GM18498 (cell line): ENCODE data around the gene POFUT2.

Experiments
- ATAC-seq: cut with Tn5 transposase; IDR thresholded peaks from one replicate; pipeline ENCODE4 v1.9.1; 2021; ENCODE audit warnings: mild to moderate bottlenecking, moderate library complexity; ENCODE audit not compliant: unreplicated experiment

POFUT2 gene, protein sequence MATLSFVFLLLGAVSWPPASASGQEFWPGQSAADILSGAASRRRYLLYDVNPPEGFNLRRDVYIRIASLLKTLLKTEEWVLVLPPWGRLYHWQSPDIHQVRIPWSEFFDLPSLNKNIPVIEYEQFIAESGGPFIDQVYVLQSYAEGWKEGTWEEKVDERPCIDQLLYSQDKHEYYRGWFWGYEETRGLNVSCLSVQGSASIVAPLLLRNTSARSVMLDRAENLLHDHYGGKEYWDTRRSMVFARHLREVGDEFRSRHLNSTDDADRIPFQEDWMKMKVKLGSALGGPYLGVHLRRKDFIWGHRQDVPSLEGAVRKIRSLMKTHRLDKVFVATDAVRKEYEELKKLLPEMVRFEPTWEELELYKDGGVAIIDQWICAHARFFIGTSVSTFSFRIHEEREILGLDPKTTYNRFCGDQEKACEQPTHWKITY

DNA sequence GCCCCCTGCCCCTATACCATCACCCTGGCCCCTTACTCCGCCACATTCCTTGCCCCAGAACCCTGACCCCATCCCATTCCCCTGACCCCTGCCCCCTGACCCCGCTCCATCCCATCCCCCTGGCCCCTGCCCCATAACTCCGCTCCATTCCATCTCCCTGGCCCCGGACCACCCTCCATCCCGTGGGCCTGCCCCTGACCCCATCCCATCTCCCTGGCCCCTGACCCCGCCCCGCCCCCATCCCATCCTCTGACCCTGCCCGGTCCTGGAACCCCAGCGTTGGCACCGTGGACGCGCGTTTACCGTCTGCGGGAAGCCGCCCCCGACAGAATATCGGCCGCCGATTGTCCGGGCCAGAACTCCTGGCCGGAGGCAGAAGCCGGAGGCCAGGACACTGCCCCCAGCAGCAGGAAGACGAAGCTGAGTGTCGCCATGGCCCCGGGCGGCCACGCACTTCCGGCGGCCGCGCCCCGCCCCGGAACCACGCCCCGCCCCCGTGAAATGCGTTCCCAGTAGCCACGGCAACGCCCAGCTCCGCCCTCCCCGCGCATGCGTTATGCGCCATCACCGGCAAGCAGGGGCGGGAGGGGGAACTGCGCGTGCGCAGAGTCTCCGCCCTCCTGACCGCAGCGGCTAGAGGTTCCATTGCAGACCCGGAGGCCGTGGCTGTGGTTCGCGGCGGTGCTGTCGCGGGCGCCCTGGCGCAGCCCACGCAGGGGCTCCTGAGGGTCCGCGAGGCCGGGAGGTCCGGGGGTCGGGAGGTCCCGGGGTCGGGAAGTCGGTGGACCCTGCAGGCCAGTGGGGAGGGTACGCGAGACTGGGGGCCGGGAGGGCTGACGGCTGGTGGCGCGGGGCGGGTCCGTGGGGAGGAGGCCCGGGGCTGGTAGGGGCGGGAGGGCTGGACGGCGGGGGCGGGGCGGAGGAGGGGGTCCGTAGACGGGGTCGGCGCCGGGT is at the start of gene POFUT2:
TSS of gene POFUT2 (minus strand) at position 458 of the 954 bp plus-strand sequence. CDS start at position 434, 24 bp downstream.
- ATAC-seq = peak; percentile 89

DNA sequence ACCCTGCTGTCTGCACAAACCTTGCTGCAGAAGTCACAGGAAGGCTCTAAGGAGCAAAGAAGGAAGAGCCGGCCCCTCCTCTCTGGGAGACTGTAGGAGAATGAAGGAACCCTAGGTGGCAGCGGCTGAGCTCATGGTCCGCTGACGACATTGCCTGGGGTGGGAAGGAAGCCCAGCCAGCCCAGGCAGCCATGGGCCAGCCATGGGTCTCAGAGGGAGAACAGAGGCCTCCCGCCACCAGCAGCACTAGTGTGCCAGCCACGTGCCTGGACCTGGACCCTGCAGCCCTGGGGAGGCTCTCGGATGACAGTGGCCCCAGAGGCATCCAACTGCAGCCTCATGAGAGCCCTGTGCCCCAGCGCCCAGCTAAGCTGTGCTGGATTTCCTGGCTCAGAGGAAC is 49.2 kb upstream of the POFUT2 start:
- ATAC-seq = no peak

DNA sequence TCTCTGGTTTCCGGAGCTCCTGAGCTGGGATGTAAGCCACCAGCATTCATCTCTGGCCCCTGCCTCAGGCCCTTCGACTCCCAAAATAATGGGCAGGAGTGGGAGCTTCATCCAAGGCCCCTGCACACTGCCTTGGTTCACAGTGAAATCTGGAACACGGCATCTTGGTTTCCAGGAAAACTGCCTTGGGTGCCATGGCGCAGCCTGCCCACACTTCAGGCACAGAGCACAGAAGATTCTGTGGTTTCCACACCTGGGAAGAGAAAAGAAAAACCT is 48.8 kb upstream of the POFUT2 start:
- ATAC-seq = no peak

DNA sequence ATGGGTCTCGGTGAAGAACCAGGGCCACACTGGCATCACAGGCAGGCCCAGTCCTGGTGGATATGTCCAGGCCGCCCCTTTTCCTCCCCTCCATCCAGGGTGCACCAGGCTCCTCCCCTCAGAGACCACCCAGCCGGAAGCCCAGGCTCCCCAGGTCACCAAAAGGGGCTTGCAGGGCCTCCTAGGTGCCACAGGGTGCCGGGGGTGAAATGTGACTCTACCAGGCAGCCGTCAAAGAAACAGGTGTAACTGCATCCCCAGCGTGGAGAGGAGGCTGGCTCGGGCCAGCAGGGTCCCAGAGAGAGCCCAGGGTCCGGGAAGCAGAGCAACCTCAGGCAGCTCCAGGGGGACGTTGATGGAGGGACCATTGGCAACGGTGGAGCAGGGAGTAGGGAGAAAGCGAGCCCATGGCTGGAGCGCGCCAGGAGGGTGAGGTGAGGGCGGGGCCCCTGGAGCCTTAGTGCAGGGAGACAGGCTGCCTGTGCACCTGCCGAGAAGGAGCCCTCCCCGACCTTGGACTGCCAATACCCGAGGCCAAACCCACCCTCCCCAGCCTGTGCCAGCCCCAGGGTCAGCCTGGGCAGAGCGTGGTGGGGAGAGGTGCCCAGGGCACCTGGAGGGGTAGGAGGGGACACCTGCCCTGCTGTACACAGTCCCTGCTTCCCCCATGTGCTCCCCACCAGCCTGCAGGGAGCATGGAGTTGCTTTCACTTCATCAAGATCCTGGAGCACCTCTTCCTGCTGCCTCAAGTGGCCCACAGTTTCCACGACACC is 48.3 kb upstream of the POFUT2 start:
- no peak for ATAC-seq

DNA sequence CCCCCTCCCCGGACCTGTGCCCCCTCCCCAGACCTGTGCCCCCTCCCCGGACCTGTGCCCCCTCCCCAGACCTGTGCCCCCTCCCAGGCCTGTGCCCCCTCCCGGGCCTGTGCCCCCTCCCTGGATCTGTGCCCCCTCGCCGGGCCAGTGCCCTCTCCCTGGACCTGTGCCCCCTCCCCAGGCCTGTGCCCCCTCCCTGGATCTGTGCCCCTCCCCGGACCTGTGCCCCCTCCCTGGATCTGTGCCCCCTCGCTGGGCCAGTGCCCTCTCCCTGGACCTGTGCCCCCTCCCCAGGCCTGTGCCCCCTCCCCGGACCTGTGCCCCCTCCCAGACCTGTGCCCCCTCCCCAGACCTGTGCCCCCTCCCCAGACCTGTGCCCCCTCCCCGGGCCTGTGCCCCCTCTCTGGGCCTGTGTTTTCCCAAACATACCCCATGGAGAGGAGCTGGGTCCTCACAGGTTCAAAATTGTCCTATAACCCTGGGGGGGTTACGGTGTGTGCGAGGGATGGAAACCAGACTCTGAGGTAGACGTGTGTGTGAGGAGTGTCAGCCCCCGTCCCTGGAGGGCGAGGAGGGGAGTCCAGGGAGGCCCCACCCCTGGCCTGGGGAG is 47.6 kb upstream of the POFUT2 start:
- ATAC-seq = no peak

DNA sequence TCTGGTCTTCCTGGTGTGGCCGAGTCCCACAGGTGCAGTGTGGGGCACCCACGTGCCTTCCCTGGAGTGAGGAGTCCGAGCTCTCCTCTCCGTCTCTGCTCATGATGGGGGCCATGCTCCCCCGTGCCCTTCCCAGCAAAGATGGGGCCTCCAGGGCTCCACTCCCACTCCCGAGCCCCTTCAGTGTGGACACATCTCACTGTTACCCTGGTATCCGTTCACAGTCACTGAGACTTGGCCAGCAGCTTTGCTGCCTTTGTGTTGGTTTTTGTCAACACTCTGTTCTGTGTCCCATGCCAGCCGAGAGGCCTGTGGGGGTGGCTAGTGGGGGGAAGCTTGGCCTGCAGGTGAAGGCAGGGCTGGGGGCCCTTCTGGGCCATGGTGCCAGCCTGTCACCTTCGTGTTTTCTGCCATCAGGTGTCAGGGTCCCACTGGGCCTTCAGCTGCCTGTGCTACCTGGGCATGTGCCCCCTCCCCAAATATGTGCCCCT is 46.9 kb upstream of the POFUT2 start:
- ATAC-seq = no peak

DNA sequence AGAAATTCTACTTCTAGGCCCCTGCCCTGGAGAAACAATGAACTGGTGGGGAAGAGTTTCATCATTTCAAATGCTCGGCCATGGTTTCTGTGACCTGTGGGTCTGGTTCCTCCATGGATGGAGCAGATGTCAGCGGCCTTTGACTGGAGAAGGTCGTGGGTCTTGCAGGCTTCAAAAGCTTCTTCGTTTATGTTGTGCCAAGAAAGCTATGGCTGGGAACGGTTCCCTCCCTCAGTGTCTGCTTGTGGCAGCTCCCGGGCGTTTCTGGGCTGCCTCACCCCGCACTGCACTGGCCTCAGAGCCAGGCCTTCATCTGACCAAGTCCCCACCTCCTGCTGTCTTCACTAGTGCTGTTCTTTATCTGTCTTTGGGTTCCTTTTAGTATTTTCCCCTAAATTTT is 46.4 kb upstream of the POFUT2 start:
- no peak for ATAC-seq

DNA sequence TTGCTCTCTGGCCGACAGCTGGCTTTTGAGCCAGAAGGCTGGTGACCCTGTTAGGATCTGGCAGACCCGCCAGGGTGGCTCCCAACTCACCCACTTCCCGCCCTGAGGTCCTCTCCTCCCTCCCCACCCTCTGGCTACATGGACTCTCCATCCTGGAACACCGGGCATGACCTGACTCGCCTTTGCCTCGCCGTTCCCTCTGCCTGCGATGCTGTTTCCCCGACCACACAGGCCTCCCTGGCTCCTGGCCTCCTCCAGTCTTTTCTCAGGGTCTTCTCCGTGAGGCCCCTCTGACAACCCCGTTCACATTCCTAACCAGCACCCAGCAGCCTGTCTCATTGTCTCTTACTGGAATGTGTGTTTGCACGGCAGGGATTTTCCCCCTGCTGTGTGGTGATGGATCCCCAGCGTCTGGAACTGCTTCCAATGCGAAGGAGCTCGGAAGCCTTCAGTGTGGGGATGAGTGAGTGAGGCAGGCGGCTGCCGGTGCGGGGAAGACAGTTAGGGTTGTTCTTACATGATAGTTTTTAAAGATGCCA is 46.0 kb upstream of the POFUT2 start:
- no peak for ATAC-seq

DNA sequence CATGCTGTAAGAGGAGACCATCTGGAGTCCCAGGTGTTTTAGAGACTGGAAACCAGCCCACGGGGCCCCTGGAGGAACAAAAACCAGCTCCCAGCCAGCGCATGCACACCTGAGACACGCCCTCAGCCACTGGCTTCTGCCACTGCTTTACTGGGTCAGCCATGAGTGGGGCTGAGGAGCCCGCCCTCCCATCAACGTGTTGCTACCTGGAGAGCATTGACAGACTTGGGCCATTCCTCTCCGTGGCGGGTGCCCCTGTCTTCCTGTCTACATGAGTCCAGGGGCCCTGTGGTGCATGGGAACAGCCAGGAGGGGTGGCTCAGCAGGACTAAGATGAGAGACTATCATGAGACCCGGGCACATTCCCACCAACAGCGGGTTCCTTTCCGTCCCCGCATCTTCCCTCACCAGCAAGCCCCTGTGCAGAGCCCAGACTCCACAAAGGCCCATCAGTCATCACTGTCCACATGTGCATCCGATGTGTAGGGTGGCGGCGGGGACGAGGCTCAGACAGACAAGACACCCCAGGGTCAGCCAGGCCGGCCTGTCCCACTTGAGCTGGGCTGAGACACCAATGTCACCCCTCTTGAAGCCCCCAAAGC is 45.4 kb upstream of the POFUT2 start:
- ATAC-seq = no peak

DNA sequence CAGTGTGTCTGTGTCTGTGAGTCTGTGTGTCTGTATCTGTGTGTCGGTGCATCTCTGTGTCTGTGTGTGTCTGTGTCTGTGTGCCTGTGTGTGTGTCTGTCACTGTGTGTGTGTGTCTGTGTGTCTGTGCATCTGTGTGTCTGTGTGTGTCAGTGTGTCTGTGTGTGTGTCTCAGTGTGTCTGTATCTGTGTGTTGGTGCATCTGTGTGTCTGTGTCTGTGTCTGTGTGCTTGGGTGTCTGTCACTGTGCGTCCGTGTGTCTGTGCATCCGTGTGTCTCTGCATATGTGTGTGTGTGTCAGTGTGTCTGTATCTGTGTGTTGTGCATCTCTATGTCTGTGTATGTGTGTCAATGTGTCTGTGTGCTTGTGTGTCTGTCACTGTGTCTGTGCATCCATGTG is 44.7 kb upstream of the POFUT2 start:
- no peak for ATAC-seq

DNA sequence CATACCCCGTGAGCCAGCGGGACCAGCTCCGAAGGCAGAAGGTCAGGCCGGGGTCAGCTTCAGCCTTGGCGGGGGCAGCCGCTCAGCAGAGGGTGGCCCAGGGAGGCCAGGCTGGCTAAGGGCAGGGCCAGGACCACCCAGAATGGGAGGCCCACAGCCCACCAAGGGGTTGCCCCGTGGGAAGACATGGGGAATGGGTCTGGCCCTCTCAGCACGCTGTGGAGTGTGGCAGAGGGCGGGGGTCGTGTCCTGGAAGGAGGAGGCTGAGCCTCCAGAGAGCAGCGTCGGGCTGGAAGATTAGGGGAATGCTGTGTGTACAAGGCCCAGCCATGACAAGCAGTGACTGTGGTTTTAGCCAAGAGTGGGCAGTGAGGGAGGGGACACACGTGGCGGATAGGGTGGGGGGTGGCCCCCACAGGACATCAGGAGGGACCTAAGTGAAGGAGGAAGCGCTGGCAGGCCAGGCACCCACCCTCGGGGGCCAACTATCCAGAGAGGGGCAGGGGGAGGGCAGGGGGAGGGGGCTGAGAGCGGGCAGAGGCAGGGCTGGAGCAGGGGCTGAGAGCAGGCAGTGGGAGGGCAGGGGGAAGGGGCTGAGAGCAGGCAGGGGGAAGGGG is 43.9 kb upstream of the POFUT2 start:
- ATAC-seq = no peak

DNA sequence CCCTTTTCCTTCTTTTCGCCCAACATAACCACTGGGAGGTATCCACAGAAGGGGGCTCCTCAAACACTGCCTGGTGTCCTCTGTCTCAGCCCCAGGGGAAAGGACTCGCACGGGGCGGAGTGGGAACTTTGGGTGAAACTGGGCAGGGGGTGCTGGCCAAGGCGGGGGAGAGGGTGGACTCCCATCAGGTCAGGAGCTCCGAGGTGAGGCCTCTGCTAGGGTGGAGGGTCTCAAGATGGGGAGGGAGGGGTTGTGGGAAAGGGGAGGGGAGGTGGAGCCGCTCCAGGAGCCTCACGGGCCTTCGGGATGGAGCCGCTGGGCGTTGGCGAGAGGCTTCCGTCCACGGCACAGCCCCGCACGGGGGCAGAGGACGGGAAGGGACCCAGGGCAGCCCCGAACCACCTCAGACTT is 43.2 kb upstream of the POFUT2 start:
- ATAC-seq = no peak

DNA sequence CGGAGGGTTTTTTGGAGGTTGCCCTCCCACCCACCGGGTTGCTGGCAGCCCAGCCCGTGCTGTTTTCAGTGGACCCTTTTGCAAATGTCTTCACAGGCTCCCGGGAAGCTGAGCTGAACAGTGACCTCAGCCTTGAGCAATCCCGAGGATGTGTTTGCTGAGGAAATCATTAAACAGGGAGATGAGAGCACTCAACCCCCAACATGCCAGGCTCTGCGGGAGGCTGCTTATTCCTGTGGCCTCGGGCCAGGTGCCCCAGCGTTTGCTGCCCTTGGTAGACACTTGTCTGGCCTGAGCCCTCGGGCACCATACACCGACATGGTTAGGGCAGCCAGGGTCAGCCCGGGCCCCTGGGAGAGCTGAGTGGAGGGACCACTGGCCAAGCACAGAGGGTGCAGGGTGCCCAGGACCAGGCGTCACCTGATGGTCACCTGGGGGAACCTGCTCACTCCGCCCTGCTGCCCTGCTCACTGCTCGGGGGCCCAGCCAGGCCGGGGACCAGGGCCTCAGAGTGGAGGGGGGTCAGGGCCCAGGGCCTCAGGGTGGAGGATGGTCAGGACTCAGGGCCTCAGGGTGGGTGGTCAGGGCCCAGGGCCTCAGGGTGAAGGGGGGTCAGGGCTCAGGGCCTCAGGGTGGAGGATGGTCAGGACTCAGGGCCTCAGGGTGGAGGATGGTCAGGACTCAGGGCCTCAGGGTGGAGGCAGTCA is 42.5 kb upstream of the POFUT2 start:
- ATAC-seq = no peak

DNA sequence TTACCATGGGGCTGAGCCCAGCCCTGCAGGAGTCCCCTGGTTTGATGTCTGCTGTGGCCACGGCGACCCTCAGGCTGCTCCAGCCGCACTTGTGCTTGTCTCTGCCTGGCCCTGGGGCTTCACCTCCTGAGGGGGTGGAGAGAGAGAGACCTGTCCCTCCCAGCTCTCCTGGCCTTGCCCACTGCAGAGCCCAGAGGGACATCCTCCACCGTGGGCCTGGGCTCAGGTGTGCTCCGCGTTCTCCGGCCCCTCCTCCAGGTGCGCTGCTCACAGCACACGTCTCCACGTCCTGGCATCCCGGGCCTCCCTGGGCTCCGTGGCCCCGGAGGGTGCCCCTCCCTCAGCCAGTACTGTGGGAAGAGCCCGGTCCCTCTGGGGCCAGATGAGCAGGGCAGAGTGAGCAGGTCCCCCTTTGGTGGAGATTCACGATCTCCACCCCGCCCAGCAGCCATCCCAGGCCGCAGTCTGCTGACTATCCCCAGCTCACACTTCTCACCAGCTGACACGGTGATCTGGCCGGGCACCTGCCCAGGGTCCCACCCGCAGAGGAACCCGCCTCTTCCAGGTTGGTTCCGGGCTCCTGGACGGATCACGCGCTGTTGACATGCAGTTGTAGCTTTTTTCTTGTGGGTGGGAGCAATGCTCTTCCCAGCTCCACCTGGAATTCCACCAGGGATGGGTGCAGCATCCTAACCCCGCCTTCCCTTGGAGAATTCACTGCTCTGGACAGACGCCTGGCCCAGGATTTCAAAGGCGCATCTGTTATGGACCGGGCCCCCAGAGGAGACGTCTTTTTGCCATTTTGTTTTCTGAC is 41.8 kb upstream of the POFUT2 start:
- ATAC-seq = no peak

DNA sequence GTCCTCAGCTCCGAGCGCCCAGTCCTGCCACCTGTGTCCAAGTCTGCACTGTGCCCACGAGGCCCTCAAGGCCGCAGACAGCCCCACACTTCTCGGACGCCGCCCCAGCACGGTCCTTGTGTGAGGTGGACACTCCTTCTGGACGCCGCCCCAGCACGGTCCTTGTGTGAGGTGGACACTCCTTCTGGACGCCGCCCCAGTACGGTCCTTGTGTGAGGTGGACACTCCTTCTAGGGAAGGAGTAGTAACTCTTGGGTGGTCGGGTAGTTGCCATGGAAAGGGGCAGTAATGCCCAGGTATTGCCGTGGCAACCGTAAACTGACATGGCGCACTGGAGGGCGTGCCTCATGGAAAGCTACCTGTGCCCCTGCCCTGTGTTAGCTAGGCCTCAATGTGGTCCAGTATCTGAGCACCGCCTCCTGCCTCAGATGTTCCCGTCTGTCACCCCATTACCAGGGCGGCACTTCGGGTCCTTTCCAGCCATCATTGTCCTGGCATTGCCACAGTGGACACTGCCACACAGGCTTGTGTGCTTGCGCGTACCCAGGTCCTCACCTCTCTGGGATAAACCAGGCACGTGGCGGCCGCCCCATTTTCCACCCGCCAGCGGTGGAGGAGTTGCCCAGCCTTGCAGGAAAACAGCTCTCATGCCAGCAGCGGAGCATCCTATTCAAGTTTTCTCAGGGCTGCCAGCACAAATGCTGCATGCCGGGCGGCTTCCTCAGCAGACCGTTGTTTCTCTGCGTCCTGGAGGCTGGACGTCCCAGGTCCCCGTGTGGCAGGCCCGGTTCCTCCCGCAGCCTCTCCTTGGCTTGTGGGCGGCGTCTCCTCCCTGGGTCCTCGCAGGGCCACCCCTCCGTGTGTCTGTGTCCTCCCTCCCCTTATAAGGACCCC is 40.8 kb upstream of the POFUT2 start:
- no peak for ATAC-seq

DNA sequence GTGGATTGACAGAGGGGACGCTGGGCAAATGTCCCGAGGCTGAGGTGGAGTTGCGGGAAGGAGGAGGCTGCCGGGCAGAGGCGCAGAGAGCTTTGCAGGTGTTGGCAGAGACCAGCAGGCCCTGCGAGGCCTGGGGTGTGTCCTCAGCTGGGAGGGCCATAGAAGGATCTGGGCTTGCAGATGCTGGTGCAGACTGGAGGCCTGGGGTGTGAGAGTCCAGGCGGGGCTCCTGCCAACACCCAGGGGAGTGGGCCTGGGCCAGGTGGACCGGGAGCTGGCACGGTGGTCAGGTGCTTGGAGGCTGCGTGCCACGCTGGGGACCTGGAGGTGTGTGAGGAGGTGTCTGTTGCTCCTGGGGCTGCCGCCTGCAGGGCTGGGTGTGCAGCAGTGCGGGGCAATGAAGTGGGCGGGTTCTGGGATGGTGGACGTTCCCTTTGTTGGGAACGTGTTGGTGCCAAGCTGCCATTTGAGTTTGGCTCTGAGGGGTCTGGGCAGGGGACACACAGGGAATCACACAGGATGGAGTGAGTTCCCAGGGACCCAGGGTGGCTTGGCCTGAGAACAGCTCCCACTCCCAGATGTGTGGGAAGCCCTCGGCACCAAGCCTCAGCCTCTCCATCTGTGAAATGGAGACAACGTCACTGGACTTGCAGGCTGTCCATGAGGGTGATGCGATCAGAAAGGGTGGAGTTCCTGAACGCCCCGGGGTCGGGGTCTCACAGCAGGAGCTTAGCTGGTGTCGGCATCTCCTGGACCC is 39.9 kb upstream of the POFUT2 start:
- no peak for ATAC-seq
